ENCODE measurements around the gene DPH1.

DPH1 gene

GRCh38 chr17:2034806-2035540 lies 5.0 kb downstream of the DPH1 start:
- TF ChIP-seq CTCF (IDR thresholded peaks at IDR 0.05; ENCODE audit: borderline replicate concordance, control extremely low read depth, extremely low read depth, insufficient read depth, missing control alignments), result no peak
- DNase-seq (ENCODE audit: low spot score), result no peak
- in situ Hi-C loops (cut with MboI; ENCODE audit: low sequenced_read_pairs, unreplicated experiment), result loop anchor here (10.0 to 25.0 kb wide), 2 partner anchors 130 to 323 kb away; partner anchors contain the start of genes TLCD2 and WDR81

- in situ Hi-C loops (cut with MboI; ENCODE audit: low sequenced_read_pairs, unreplicated experiment), result loop anchor here (10.0 to 25.0 kb wide), 2 partner anchors 131 to 324 kb away; partner anchors contain the start of genes TLCD2 and WDR81
- DNase-seq (ENCODE audit: low spot score), result no peak
- no peak for TF ChIP-seq CTCF (IDR thresholded peaks at IDR 0.05; ENCODE audit: borderline replicate concordance, control extremely low read depth, extremely low read depth, insufficient read depth, missing control alignments)
Observed at GRCh38 chr17:2035541-2036488, 5.9 kb downstream of the DPH1 start.

GRCh38 chr17:2037155-2037554 lies 7.2 kb downstream of the DPH1 start:
- DNase-seq (ENCODE audit: low spot score), result no peak
- TF ChIP-seq CTCF (IDR thresholded peaks at IDR 0.05; ENCODE audit: borderline replicate concordance, control extremely low read depth, extremely low read depth, insufficient read depth, missing control alignments), result no peak
- in situ Hi-C loops (cut with MboI; ENCODE audit: low sequenced_read_pairs, unreplicated experiment), result loop anchor here (10.0 to 25.0 kb wide), 2 partner anchors 132 to 325 kb away; partner anchors contain the start of genes TLCD2 and WDR81

- in situ Hi-C loops (cut with MboI; ENCODE audit: low sequenced_read_pairs, unreplicated experiment), result loop anchor here (25.0 kb wide), 1 partner anchor 328 kb away; the partner anchor contains the start of genes TLCD2 and WDR81
- TF ChIP-seq CTCF (IDR thresholded peaks at IDR 0.05; ENCODE audit: borderline replicate concordance, control extremely low read depth, extremely low read depth, insufficient read depth, missing control alignments), result no peak
- DNase-seq (ENCODE audit: low spot score), result no peak
Observed at GRCh38 chr17:2040219-2040827, 10.4 kb downstream of the DPH1 start.

- in situ Hi-C loops (cut with MboI; ENCODE audit: low sequenced_read_pairs, unreplicated experiment), result loop anchor here (25.0 kb wide), 1 partner anchor 329 kb away; the partner anchor contains the start of genes TLCD2 and WDR81
- no peak for DNase-seq (ENCODE audit: low spot score)
- TF ChIP-seq CTCF (IDR thresholded peaks at IDR 0.05; ENCODE audit: borderline replicate concordance, control extremely low read depth, extremely low read depth, insufficient read depth, missing control alignments), result no peak
Observed at GRCh38 chr17:2040942-2041560, 11.1 kb downstream of the DPH1 start.

All from GM13976 (cell line).